Activated naive CD8-positive, alpha-beta T cell (primary cell): ENCODE data around the gene HPGD.

Source experiments
- H3K27ac Mint-ChIP-seq: one replicate; pipeline ENCODE4 v1.8.0; 2021; ENCODE audit warnings: mixed read lengths
- H3K27me3 Mint-ChIP-seq: one replicate; pipeline ENCODE4 v1.8.0; 2021; ENCODE audit warnings: mixed read lengths
- H3K36me3 Mint-ChIP-seq: one replicate; pipeline ENCODE4 v1.8.0; 2021; ENCODE audit warnings: mixed read lengths
- H3K4me1 Mint-ChIP-seq: one replicate; pipeline ENCODE4 v1.8.0; 2021; ENCODE audit warnings: low read depth, mixed read lengths
- H3K4me3 Mint-ChIP-seq: one replicate; pipeline ENCODE4 v1.8.0; 2021; ENCODE audit warnings: mild to moderate bottlenecking, mixed read lengths
- H3K9me3 Mint-ChIP-seq: one replicate; pipeline ENCODE4 v1.8.0; 2021; ENCODE audit warnings: low read depth, mixed read lengths

HPGD gene

GRCh38 chr4:174467107-174467506 lies 55.2 kb downstream of the HPGD start:
- Mint-ChIP-seq H3K4me3 (no peak overlapping the region), H3K9me3 (peaks cover 5% of the 10 kb centered on the region), H3K36me3 (no peaks in the 10 kb centered on the region), H3K27me3 (no peaks in the 10 kb centered on the region), H3K4me1 (no peaks in the 10 kb centered on the region), H3K27ac (no peak overlapping the region)

GRCh38 chr4:174464949-174465348 lies 57.3 kb downstream of the HPGD start:
- H3K27me3 Mint-ChIP-seq = no peaks in the 10 kb centered on the region
- H3K9me3 Mint-ChIP-seq = peaks cover 10% of the 10 kb centered on the region
- no peaks in the 10 kb centered on the region for H3K36me3 Mint-ChIP-seq
- no peak overlapping the region for H3K4me3 Mint-ChIP-seq
- no peaks in the 10 kb centered on the region for H3K4me1 Mint-ChIP-seq
- no peak overlapping the region for H3K27ac Mint-ChIP-seq

- peaks cover 6% of the 10 kb centered on the region for H3K27me3 Mint-ChIP-seq
- H3K27ac Mint-ChIP-seq = no peak overlapping the region
- H3K4me3 Mint-ChIP-seq = no peak overlapping the region
- H3K4me1 Mint-ChIP-seq = no peaks in the 10 kb centered on the region
- no peaks in the 10 kb centered on the region for H3K36me3 Mint-ChIP-seq
- H3K9me3 Mint-ChIP-seq = peaks cover 10% of the 10 kb centered on the region
Measured at GRCh38 chr4:174461466-174462106, 60.7 kb downstream of the HPGD start.

GRCh38 chr4:174460684-174461083 lies 61.6 kb downstream of the HPGD start:
- H3K9me3 Mint-ChIP-seq = peaks cover 10% of the 10 kb centered on the region
- H3K4me3 Mint-ChIP-seq = no peak overlapping the region
- no peaks in the 10 kb centered on the region for H3K4me1 Mint-ChIP-seq
- H3K36me3 Mint-ChIP-seq = no peaks in the 10 kb centered on the region
- H3K27me3 Mint-ChIP-seq = peaks cover 6% of the 10 kb centered on the region
- no peak overlapping the region for H3K27ac Mint-ChIP-seq

GRCh38 chr4:174457468-174457867 lies 64.8 kb downstream of the HPGD start:
- H3K9me3 Mint-ChIP-seq = peaks cover 6% of the 10 kb centered on the region
- H3K4me3 Mint-ChIP-seq = no peak overlapping the region
- no peak overlapping the region for H3K27ac Mint-ChIP-seq
- H3K4me1 Mint-ChIP-seq = no peaks in the 10 kb centered on the region
- H3K27me3 Mint-ChIP-seq = peaks cover 6% of the 10 kb centered on the region
- no peaks in the 10 kb centered on the region for H3K36me3 Mint-ChIP-seq

GRCh38 chr4:174454815-174455473 lies 67.3 kb downstream of the HPGD start:
- no peaks in the 10 kb centered on the region for H3K4me1 Mint-ChIP-seq
- no peaks in the 10 kb centered on the region for H3K9me3 Mint-ChIP-seq
- no peaks in the 10 kb centered on the region for H3K36me3 Mint-ChIP-seq
- no peak overlapping the region for H3K4me3 Mint-ChIP-seq
- peaks cover 6% of the 10 kb centered on the region for H3K27me3 Mint-ChIP-seq
- H3K27ac Mint-ChIP-seq = no peak overlapping the region

GRCh38 chr4:174451718-174452296 lies 70.5 kb downstream of the HPGD start:
- Mint-ChIP-seq H3K27ac (no peak overlapping the region), H3K36me3 (no peaks in the 10 kb centered on the region), H3K4me3 (no peak overlapping the region), H3K27me3 (no peaks in the 10 kb centered on the region), H3K4me1 (no peaks in the 10 kb centered on the region), H3K9me3 (no peaks in the 10 kb centered on the region)

- H3K9me3 Mint-ChIP-seq = no peaks in the 10 kb centered on the region
- no peak overlapping the region for H3K4me3 Mint-ChIP-seq
- H3K36me3 Mint-ChIP-seq = no peaks in the 10 kb centered on the region
- no peaks in the 10 kb centered on the region for H3K27me3 Mint-ChIP-seq
- no peaks in the 10 kb centered on the region for H3K4me1 Mint-ChIP-seq
- H3K27ac Mint-ChIP-seq = no peak overlapping the region
Measured at GRCh38 chr4:174450786-174451125, 71.5 kb downstream of the HPGD start.

GRCh38 chr4:174449944-174450785 lies 72.1 kb downstream of the HPGD start:
- no peaks in the 10 kb centered on the region for H3K9me3 Mint-ChIP-seq
- H3K27me3 Mint-ChIP-seq = no peaks in the 10 kb centered on the region
- H3K27ac Mint-ChIP-seq = no peak overlapping the region
- no peaks in the 10 kb centered on the region for H3K36me3 Mint-ChIP-seq
- H3K4me3 Mint-ChIP-seq = no peak overlapping the region
- no peaks in the 10 kb centered on the region for H3K4me1 Mint-ChIP-seq

GRCh38 chr4:174449152-174449551 lies 73.1 kb downstream of the HPGD start:
- no peaks in the 10 kb centered on the region for H3K9me3 Mint-ChIP-seq
- H3K36me3 Mint-ChIP-seq = no peaks in the 10 kb centered on the region
- H3K4me1 Mint-ChIP-seq = no peaks in the 10 kb centered on the region
- H3K27ac Mint-ChIP-seq = no peak overlapping the region
- no peak overlapping the region for H3K4me3 Mint-ChIP-seq
- H3K27me3 Mint-ChIP-seq = no peaks in the 10 kb centered on the region

GRCh38 chr4:174444390-174444789 lies 77.9 kb downstream of the HPGD start:
- Mint-ChIP-seq H3K27me3 (no peaks in the 10 kb centered on the region), H3K4me1 (no peaks in the 10 kb centered on the region), H3K9me3 (no peaks in the 10 kb centered on the region), H3K36me3 (no peaks in the 10 kb centered on the region), H3K27ac (no peak overlapping the region), H3K4me3 (no peak overlapping the region)
